ENCODE results near the gene FAM221B. TPM values are rescaled to one million over a fixed set of nuclear protein-coding genes. Genes with fewer than 3 reads are reported as not detected.

The FAM221B gene
- total RNA-seq, 1 donor from 2014 or later = not detected

DNA sequence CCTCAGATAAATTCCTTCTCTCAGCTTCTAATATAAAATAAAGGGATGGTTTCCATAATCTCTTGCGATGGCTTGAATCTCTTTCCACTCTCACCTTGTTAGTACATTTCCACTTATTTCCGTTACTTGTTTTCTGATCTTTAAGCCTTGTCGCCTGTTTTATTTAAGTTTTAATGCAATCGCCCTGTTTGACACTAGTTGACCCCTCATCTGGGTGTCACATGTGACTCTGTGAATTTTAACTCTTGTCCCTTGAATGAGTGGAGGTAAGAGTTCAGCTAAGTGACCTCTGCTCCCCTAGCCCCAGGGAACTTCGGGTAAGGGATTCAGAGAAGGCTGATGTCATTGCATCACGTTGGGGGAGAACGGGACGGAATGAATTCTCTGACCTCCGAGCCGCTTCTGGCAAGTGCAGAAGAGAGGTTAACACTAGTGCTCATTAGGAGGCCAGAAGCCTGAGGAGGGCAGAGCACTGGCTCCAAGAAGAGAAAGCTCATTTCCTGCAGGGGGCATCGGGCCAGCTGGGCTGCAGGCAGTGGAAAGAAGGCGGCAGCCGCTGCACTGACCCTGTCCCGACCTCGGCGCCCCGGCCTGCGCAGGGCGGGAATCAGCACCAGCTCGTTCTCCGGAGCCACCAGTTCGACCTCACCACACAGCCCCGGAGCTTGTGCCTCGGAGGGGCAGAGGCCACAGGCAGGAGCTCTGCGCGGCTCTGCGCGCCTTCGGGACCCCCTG lies 14.3 kb downstream of the FAM221B start:
- TF ChIP-seq, protein P1, sequence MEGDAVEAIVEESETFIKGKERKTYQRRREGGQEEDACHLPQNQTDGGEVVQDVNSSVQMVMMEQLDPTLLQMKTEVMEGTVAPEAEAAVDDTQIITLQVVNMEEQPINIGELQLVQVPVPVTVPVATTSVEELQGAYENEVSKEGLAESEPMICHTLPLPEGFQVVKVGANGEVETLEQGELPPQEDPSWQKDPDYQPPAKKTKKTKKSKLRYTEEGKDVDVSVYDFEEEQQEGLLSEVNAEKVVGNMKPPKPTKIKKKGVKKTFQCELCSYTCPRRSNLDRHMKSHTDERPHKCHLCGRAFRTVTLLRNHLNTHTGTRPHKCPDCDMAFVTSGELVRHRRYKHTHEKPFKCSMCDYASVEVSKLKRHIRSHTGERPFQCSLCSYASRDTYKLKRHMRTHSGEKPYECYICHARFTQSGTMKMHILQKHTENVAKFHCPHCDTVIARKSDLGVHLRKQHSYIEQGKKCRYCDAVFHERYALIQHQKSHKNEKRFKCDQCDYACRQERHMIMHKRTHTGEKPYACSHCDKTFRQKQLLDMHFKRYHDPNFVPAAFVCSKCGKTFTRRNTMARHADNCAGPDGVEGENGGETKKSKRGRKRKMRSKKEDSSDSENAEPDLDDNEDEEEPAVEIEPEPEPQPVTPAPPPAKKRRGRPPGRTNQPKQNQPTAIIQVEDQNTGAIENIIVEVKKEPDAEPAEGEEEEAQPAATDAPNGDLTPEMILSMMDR (conservative IDR thresholded peaks at IDR 0.05; ENCODE audit: low read depth, low read length) = peak; percentile 35
- peak overlapping the region; percentile 95 for H3K4me3 ChIP-seq (ENCODE audit: low read depth, low read length)
- DNase-seq (ENCODE audit: low read depth) = no peak

DNA sequence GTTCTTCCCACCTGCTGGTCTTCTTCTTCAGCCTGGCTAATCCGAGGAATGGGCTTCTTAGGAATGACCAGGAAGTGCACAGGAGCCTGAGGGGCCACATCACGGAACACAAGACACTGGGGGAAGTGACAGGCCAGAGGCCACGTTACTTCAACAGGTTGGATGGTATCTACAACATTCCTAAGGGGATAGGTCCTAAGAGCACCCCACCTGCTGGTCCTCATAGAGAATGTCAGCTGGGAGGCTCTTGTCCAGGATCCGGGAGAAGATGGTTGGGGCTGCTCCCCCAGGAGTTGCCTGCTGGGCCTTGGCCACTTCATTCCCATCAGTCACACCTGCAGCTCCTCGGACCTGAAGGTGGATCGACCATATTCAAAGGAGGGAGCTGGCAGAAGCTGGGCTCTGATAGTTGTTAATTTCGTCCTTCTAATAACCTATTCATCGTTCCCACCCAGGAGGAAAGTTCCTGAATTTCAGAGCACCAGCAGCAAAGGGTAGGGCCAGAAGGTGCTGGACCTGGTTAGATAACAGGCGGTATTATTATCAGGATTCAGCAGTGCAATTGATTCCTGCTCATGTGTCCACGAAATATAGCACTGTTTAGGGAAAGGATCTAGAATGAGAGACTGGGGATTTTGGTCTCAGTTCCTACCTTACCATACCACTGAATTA lies 15.0 kb downstream of the FAM221B start:
- TF ChIP-seq, protein P1 (conservative IDR thresholded peaks at IDR 0.05; ENCODE audit: low read depth, low read length) = peak; percentile 68
- peak overlapping the region; percentile 95 for H3K4me3 ChIP-seq (ENCODE audit: low read depth, low read length)
- no peak for DNase-seq (ENCODE audit: low read depth)

DNA sequence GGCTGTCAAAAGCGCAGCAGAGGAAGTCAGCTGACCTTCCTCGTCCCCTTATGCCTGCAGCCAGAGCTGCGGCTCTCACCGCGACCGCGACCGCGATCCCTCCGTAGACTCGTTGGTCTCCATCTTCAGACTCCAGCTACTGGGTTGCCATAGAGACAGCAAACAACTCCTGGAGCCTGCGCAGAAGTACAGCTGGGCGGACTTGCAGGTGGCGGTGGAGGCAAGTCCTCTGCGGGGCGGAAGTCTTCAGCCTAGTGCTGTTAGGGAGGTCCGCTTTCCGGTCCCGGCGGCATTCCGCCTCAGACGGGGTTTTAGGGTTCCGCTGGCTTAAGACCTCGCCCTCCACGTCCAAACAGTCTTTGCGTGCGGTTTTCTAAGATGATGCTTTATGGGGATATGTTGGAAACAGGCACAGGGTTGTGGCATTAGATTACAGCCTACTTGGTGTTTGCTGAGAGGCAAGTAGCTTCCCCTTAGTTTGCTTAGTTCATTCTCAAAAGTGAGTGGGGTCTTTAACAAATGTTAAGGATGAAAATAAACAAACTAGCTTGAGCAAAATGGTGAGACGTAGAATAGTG lies 16.4 kb downstream of the FAM221B start, which contains the start of gene SPAG8:
Gene SPAG8, minus strand, starts transcription at position 238 of the 578 bp plus-strand sequence. Its CDS starts 115 bp downstream, at position 123.
- TF ChIP-seq, protein P1 (conservative IDR thresholded peaks at IDR 0.05; ENCODE audit: low read depth, low read length) = no peak
- H3K4me3 ChIP-seq (ENCODE audit: low read depth, low read length) = peak within 1 kb of the TSS; percentile 66
- DNase-seq (ENCODE audit: low read depth) = peak; percentile 64

DNA sequence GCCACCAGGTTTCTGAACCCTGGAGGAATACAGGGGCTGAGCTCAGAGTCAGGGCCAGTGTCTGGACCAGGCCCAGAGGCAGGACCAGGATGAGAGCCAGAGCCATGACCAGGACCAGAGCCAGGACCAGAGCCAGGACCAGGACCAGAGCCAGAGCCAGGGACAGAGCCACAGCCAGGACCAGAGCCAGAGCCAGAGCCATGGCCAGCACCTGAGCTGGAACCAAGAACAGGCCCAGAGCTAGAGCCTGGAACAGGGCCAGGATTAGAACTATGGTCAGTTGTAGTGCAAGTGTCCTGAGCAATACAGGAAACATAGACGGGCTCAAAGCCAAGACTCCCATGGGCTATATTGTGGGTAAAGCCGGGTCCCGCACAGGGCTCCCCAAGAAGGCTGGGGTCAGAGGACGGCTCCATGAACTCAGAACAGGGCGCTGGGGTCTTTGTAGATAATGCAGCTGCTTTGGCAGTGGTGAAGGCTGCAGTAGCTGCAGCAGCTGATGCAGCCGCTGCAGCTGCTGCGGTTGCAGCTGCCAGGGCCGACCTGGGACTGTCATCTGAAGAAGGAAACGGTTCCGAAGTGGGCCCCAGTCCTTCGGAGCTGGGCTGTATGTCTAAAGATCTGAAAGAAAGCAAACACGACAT lies 17.0 kb downstream of the FAM221B start:
- TF ChIP-seq, protein P1 (conservative IDR thresholded peaks at IDR 0.05; ENCODE audit: low read depth, low read length) = no peak
- H3K4me3 ChIP-seq (ENCODE audit: low read depth, low read length) = peak overlapping the region; percentile 66
- no peak for DNase-seq (ENCODE audit: low read depth)

DNA sequence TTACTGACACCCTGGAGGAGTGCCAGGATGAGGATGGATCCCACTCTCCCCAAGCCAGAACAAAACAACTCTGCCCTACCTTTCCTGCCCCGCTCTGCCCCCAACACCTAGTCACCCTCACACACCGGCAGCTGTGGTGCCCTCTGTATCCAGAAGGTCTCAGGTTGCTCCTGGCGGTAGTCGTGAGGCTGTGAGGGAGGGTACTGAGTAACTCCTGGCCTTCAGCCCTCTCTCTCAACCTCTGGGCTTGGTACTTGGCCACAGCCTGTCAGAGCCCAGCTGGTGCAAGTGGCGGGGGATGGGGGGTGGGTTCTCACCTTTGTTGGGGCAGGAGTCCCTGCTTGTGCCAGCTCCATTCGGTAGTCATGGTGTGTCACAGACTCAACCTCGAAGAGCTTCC lies 18.4 kb downstream of the FAM221B start:
- H3K4me3 ChIP-seq (ENCODE audit: low read depth, low read length) = no peak overlapping the region
- DNase-seq (ENCODE audit: low read depth) = no peak
- TF ChIP-seq, protein P1 (conservative IDR thresholded peaks at IDR 0.05; ENCODE audit: low read depth, low read length) = no peak

DNA sequence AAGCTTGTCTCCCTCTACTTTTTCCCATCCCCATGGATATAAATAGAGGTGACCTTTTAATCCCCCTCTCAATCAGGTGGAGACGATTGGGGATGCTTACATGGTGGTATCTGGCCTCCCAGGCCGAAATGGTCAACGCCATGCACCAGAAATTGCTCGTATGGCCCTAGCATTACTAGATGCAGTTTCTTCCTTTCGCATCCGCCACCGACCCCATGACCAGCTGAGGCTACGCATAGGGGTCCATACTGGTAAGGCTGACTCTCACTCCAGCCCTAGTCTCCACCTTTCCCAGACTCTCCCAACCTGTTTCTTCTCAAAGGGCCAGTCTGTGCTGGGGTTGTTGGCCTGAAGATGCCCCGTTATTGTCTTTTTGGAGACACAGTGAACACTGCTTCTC lies 20.1 kb downstream of the FAM221B start:
- no peak overlapping the region for H3K4me3 ChIP-seq (ENCODE audit: low read depth, low read length)
- no peak for DNase-seq (ENCODE audit: low read depth)
- TF ChIP-seq, protein P1 (conservative IDR thresholded peaks at IDR 0.05; ENCODE audit: low read depth, low read length) = no peak
